GM21723 (cell line): ENCODE data around the gene REPS2.

Source experiments
- ATAC-seq: cut with Tn5 transposase; IDR thresholded peaks from one replicate; pipeline ENCODE4 v1.9.1; 2021; ENCODE audit warnings: mild to moderate bottlenecking, moderate library complexity; ENCODE audit not compliant: unreplicated experiment

Gene REPS2

DNA sequence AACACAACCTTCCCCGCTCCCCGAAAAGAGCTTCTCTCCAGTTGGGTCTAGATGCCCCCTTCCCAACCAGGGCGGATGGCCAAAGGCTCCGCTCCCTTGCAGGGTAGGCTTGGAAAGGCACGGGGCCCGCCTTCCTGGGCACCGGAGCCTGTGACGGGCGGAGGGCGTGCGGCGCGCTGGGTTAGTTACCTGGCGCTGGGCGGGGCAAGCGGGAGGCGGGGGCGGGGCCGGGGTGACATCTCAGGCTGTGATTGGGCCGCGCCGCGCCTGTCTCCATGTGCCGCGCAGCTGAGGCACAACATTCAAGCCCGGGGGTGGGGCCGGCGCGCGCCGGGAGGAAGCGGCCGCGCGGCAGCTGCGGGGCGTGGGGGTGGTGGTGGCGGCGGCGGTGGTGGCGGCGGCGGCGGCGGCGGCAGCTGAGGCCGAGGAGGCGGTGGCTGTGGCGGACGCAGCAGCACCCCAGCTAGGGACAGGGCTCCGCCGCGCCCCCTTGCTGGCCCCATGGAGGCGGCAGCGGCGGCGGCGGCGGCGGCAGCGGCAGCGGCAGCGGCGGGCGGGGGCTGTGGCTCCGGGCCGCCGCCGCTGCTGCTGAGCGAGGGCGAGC, at the start of gene REPS2:
TSS of gene REPS2 (plus strand) at position 298 of the 604 bp plus-strand sequence. CDS start at position 502, 204 bp downstream.
- ATAC-seq = peak; percentile 91

DNA sequence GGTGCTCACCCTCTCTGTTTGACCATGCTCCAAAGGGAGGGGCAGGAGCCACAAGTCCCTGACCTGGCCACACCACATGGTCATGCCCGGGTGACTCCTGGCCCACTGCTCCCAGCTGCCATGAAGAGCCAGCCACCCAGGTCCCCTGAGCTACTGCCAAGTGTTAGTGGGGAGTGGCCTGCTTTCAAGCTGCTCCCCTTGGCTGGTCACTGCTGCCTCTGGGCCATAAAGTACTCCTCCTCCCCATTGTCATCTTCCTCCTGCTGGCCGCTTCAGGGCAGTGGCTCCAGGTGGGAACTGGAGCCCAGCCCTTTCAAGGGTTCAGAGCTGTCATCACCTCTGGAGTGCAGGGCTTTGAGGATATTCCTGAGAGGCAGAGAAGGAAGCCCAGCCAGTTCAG, 49.0 kb upstream of the REPS2 start:
- ATAC-seq = no peak

DNA sequence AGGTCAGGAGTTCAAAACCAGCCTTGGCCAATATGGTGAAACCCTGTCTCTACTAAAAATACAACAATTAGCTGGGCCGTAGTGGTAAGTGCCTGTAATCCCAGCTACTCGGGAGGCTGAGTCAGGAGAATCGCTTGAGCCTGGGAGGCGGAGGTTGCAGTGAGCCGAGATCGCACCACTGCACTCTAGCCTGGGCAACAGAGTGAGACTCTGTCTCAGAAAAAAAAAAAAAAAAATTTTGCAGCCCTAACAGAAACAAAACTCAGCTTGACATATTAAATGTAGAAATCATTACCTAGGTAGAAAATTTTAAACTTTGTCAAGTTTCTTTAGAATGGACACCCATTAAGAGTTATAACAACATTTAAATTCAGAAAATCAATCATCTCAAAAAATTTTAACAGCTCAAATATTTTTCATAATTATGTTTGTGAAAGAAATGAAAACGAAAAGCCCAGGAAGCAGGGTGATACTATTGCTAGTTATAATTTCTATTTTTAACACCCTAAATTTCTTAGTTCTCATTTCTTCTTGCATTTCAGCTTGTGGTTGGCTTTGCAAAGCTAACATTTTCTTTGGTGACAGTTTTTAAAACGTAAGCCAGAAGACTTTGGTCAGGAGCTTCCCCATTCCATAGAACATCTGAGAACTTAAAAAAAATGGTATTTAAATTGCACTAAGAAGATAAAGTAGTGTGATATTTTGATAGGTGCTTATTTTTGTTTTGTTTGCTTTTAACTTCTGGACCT, 43.0 kb upstream of the REPS2 start:
- peak; percentile 81 for ATAC-seq

DNA sequence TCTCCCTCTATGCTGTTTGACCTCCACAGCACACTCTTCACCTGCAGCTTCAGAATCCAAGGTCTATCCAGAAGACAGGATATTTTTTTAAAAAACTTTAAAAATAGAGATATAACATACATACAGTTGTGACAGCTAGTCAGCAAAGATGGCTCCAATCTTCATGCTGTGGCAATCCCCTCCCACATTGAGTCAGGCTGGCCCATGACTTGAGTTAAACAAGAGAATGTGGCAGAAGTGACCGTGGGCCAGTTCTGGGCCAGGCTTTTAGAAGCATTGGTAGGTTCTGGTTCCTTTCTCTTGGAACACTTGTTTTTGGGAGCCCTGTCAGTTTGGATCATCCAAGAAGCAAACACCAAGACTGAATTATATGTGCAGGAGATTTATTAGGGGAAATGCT, 36.1 kb upstream of the REPS2 start:
- no peak for ATAC-seq

DNA sequence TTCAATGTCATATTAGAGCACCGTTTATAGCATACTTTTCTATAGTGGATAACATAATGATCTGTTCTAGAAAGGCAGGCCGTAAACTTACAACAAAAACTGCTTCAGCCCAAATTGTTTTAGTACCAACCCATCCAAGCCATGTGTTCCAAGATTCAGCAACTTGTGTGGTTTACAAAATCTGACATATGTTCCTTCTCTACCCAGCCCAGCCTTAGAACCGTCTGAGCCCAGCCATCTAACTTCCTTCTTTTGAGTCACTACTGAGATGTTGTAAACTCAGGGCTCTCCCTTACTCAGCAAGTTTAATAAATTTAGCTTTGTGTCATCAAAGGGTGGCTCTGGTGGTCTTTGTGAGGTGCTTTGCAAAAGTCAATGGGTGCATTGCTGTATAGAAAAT, 32.4 kb upstream of the REPS2 start:
- ATAC-seq = no peak

DNA sequence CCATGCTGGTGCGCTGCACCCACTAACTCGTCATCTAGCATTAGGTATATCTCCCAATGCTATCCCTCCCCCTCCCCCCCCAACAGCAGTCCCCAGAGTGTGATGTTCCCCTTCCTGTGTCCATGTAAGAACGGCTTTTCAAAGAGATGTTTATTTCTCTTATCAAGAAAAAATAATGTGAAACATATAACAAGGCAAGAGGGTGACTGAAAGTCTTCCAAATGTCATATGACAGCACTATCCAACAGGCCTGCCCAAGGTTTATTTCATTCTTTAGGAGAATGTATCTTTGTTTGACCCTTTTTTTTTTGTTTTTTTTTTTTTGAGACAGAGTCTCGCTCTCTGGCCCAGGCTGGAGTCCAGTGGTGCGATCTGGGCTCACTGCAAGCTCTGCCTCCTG, 29.9 kb upstream of the REPS2 start:
- ATAC-seq = no peak

DNA sequence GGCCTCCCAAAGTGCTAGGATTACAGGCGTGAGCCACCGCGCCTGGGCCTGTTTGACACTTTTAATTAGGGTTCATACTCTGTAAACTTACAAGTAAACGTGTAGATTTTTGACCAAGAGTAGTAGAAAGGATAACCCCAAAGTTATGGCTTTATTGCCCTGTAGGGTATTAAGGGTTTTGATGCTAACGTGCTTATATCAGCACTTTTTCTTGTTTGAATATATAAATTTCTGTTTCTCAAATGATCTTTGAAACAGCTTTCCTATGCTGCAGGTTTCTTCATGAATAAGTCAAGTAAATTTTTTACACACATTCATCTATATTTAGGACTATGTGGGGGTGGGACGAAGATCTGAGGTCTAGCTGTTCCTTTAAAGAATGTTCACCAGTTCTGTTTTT, 29.3 kb upstream of the REPS2 start:
- ATAC-seq = no peak

DNA sequence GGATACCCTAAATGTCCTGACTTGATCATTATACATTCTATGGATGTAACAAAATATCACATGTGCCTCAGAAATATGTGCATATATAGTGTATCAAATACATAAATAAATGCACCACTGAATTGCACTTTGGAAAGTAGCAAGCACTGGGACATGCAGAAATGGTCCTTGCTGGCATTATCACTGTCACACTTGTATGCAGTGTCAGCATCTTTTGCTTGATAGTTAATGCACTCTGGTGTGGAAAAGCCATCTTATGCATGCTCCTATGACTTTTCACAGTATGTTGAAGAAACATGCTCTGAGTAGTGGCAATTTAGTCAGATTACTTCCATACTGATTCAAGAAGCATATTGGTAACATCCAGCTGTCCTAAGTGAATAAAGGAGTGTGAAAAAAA, 27.5 kb upstream of the REPS2 start:
- no peak for ATAC-seq

DNA sequence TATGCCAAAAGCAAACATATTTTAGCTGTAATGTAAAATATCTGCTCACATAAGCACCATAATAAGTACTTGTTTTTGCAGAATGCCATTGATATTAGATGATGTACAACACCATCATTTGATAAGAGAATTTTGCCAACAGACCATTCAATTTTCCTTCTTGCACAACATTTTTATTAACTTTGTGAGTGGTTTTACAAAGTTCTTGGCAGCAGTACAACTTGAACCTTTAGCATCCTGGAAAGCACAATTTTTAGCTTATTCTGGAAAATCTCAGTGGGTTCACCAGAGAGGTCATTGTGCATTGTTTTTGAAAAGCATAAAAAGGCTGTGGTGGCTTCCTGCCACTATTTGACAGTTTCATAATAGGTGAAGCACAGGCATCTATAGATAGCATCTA, 26.4 kb upstream of the REPS2 start:
- no peak for ATAC-seq

DNA sequence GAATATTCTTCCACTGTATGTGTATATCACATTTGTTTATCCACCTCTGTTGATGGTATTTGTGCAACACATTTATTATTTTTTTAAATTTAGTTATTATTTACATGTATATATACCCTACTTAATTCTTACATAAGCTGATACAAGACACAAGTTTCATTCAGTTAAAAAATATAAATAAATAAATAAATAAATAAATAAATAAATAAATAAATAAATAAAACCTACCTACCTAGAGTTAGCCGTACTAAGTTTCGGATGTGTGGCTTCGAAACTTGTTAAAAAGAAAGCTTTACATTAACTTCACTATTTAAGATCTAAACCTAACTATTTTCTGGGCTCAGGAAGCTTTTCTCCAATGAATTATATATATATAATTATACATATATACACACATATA, 23.3 kb upstream of the REPS2 start:
- no peak for ATAC-seq

DNA sequence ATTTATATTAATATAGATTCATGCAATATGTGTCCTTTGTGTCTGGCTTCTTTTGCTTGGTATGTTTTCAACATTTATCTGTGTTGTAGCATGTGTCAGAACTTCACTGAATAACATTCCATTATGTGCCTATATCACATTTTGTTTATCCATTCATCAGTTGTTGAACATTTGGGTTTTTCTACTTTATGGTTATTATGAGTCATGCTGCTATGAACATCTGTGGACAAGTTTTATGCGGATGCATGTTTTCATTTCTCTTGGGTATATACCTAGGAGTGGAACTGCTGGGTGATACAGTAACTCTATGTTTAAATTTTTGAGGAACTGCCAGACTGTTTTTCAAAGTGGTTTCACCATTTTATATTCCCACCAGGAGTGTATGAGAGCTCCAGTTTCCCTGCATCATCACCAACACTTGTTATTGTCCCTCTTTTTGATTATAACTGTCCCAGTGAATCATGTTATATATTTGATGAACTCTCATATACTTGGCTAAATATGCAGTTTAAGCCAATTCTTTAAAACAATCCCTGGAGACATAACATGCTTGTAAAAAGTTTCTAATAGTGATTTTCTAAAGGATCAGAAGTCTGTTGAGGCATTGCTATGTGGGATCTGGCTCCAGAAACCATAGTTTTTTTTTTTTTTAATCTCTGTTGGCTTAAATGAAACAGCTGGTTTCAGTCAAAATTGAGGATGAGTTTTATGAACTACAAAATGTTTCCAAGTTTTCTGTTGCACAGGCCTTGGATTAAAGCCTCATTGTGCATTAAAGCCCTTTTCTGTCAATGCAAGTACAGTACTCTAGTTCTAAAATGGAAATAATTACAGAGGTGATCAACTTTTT, 21.6 kb upstream of the REPS2 start:
- ATAC-seq = no peak

DNA sequence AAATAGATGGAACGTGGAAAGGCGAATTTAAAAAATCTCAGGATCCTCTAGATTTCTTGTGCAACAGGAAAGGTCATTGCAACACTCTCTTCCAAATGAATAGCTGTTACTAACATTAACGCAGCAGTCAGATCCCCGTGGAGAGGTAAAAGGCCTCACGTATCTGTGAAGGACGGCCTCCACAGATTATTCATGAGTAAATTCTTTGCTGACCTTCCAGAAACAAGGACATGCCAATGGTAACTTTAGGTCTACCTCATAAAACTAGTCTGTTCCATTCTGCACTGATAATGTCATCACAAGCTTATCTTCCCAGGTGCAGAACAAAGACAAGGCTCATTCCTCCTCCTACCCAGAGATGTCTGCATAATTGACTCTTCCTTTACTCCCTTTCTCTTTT, 16.1 kb upstream of the REPS2 start:
- no peak for ATAC-seq

DNA sequence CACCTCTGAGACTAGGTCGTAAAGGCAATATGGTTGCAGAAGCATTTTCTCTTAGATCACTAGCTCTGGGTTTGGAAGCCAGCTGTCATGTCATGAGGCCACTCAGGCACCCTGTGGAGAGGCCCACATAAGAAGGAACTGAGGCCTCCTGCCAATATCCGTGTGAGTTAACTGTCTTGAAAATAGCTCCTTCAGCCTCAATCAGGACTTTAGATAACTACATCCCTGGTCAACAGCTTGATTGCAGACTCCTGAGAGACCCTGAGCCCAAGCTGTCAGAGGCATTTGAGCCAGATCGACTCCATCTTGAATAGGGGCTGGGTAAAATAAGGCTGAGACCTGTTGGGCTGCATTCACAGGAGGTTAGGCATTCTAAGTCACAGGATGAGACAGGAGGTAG, 15.1 kb upstream of the REPS2 start:
- no peak for ATAC-seq

DNA sequence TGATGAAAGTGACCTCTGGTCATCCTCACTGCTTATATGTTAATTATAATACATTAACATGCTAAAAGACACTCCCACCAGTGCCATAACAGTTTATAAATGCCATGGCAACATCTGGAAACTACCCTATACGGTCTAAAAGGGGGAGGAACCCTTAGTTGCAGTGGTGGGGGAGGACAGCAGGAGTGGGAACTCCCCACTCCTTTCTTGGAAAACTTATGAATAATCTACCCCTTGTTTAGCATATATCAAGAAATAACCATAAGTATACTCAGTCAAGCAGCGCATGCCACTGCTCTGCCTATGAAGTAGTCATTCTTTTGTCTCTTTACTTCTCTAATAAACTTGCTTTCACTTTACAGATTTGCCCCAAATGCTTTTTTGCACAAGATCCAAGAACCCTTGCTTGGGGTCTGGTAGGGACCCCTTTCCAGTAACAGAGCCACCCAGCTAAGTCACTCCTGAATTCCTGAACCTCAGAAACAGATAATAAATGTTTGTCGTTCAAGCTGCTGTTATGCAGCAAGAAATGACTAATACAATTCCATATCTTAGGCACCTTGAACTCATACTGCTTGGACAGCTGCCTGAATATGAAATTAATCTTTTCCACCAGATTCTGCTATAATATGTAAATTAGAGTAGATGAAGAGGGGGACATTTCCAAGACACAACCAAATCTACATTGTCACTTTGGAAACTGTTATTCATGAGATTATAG, 14.4 kb upstream of the REPS2 start:
- no peak for ATAC-seq

DNA sequence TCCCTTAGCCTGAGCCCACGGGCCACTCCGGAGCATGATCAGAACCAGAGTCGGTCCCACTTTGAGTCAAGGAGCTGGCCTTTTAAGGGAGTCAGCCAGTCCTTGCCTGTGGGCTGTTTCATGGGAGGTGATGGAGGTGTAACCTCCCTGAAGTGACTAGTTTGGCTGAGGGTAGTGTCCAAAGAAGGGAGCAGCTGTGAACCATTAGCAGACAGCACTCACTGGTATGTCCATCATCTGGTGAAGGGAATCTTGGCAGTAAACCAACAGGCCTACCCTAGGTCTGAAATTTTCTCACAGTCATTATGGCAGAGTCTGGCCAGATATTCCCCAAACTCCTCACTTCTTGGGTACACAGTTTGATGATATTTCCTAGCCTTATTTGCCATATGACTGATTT, 12.3 kb upstream of the REPS2 start:
- no peak for ATAC-seq

DNA sequence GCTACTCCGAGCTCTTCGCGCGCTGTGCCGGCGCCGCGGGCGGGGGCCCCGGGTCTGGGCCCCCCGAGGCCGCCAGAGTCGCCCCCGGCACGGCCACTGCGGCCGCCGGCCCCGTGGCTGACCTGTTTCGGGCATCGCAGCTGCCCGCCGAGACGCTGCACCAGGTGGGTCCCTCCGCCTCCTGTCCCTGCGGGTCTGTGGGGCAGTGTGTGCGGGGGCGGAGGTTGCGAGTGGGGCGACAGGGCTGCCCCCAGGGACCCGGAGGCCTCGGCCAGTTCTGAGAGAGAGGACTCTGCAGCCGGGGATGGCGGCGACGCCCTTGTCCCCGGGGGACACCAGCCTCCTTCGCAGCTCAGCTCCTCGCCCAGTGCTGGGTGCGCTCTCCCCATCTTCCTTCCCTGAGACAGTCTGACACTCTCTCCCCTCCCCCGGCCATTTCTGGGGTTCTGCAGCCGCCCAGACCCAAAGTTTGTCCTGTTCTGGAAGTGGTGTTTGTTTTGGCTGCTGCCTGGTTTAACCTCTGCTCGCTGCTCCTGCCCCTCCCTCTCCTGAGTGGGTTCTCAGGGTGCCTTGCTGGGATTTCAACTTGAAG, 609 bp downstream of the REPS2 start:
- peak; percentile 40 for ATAC-seq

DNA sequence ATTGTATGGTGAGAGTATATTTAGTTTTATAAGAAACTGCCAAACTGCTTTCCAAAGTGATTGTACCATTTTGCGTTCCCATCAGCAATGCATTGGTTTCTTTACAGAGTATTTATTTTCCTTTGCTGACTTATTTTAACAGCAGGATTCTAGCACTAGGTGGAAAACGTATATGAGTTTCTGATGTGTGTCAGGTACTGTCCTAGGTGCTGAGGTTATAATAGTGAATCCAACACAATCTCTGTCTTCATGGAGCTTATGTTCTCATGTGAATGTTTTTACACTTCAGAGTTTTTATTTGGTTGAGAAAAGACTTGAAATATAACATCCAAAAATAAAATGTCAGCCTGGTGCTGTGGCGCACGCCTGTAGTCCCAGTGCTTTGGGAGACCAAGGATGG, 4.0 kb downstream of the REPS2 start:
- ATAC-seq = no peak

DNA sequence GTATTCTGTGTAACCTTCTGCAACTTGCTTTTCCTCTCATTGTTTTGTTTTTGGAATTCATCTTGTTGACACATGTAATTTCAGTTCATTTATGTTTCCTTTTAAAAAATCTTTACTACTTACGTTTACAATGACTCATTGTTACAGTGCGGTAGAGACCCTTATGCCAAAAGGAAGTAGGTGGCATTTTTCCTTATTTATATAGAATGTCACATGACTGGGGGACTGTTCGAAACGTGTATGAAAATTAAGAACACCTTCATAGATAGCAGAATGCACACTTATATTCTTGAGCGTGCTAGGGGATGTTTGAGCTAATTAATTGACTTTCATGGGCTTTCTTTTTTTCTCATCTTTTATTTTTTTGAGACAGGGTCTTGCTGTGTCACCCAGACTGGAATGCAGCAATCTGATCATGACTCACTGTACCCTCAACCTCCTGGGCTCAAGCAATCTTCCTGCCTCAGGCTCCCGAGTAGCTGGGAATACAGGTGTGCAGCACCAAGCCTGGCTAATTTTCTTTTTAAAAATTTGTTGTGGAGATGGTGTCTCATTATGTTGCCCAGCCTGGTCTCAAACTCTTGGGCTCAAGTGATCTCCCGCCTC, 7.3 kb downstream of the REPS2 start:
- ATAC-seq = no peak

DNA sequence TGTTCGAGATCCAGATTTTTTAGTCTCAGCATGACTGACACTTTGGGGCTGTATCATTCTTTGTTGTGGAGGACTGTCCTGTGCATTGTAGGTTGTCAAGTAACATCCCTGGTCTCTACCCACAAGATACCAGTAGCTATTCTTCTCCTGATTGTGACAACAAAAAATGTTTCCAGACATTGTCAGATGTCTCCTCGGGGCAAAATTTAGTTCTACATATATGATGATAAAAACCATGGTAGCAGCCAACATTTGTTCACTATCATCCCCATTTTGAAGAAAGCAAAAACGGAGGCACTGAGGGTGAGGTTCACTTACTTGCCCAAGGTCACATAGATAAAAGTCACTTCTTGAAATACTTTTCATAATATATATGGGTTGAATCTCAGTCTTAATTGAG, 11.3 kb downstream of the REPS2 start:
- ATAC-seq = no peak

DNA sequence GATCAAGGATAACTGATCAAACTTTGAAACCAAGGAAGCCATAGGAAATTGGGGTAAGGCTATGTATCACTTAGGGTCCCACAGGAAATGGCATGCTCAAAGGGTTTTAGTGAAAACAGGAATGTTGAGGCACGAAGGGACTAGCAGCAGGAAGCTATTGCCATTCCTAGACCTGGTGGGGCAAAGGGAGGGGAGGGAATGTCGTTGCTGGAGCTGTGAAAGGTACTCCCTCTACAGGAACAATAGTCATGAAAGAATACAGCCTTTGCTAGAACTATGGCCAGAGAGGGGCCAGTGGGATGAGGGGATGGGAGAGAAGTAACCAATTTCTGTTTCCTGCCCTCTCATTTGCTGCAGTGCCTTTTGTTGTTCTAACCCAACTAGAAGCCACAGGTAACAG, 11.9 kb downstream of the REPS2 start:
- ATAC-seq = no peak
